KOPT-K1 (cell line): Measurements from ENCODE around the gene SPATA25.
"Not testable (repeated sequence)": the region's sequence is repeated elsewhere in the genome, so short reads cannot be mapped to it uniquely, and the experiment has no call there.

Experiments
- H3K27ac ChIP-seq: fragments of 200-600 bp; sonication (generic); 2 replicates; pipeline ENCODE4 v1.5.1; 2016; ENCODE audit warnings: antibody characterized with exemption, mild to moderate bottlenecking, low read depth, low read length; ENCODE audit not compliant: poor library complexity, severe bottlenecking
- H3K36me3 ChIP-seq: fragments of 200-600 bp; sonication (generic); 2 replicates; pipeline ENCODE4 v1.5.1; 2017; ENCODE audit warnings: antibody characterized with exemption, mild to moderate bottlenecking, low read length, moderate library complexity; ENCODE audit not compliant: insufficient read depth
- H3K9me3 ChIP-seq: fragments of 200-600 bp; sonication (generic); 2 replicates; pipeline ENCODE4 v1.5.1; 2017; ENCODE audit warnings: antibody characterized with exemption, low read length, mild to moderate bottlenecking; ENCODE audit not compliant: insufficient read depth, poor library complexity, severe bottlenecking

The SPATA25 gene

GRCh38 chr20:45907219-45907948 is 20.0 kb upstream of the SPATA25 start:
- Histone ChIP-seq H3K9me3 (no peaks in the 10 kb centered on the region), H3K36me3 (no peaks in the 10 kb centered on the region), H3K27ac (no peak overlapping the region)

GRCh38 chr20:45905505-45906079 is 18.2 kb upstream of the SPATA25 start:
- H3K27ac ChIP-seq, result no peak overlapping the region
- H3K9me3 ChIP-seq, result no peaks in the 10 kb centered on the region
- H3K36me3 ChIP-seq, result no peaks in the 10 kb centered on the region

GRCh38 chr20:45904583-45905504 is 17.4 kb upstream of the SPATA25 start:
- no peaks in the 10 kb centered on the region for H3K9me3 ChIP-seq
- H3K36me3 ChIP-seq, result no peaks in the 10 kb centered on the region
- H3K27ac ChIP-seq, result peak overlapping the region; percentile 33

GRCh38 chr20:45902199-45902701 is 14.8 kb upstream of the SPATA25 start:
- no peak overlapping the region for H3K27ac ChIP-seq
- peaks cover 17% of the 10 kb centered on the region for H3K36me3 ChIP-seq
- H3K9me3 ChIP-seq, result no peaks in the 10 kb centered on the region

- H3K9me3 ChIP-seq, H3K27ac ChIP-seq: not testable (repeated sequence)
- peaks cover 26% of the 10 kb centered on the region for H3K36me3 ChIP-seq
These were observed 13.9 kb upstream of the SPATA25 start for GRCh38 chr20:45901332-45901731.

- no peak overlapping the region for H3K27ac ChIP-seq
- peaks cover 40% of the 10 kb centered on the region for H3K36me3 ChIP-seq
- H3K9me3 ChIP-seq, result no peaks in the 10 kb centered on the region
These were observed 11.8 kb upstream of the SPATA25 start for GRCh38 chr20:45899046-45899835.

GRCh38 chr20:45898285-45898684 is 10.9 kb upstream of the SPATA25 start:
- Histone ChIP-seq H3K36me3 (peaks cover 48% of the 10 kb centered on the region), H3K27ac (no peak overlapping the region), H3K9me3 (no peaks in the 10 kb centered on the region)

GRCh38 chr20:45897692-45898091 is 10.3 kb upstream of the SPATA25 start:
- peaks cover 54% of the 10 kb centered on the region for H3K36me3 ChIP-seq

GRCh38 chr20:45897289-45897688 is 9.9 kb upstream of the SPATA25 start:
- no peaks in the 10 kb centered on the region for H3K9me3 ChIP-seq
- no peak overlapping the region for H3K27ac ChIP-seq
- H3K36me3 ChIP-seq, result peaks cover 56% of the 10 kb centered on the region

More at GRCh38 chr20:45897692-45898091, 10.3 kb upstream of the SPATA25 start:
- no peak overlapping the region for H3K27ac ChIP-seq
- no peaks in the 10 kb centered on the region for H3K9me3 ChIP-seq

GRCh38 chr20:45896641-45897161 is 9.3 kb upstream of the SPATA25 start:
- Histone ChIP-seq H3K27ac (no peak overlapping the region), H3K9me3 (no peaks in the 10 kb centered on the region), H3K36me3 (peaks cover 56% of the 10 kb centered on the region)

GRCh38 chr20:45894797-45895196 is 7.4 kb upstream of the SPATA25 start:
- Histone ChIP-seq H3K27ac (no peak overlapping the region), H3K36me3 (peaks cover 56% of the 10 kb centered on the region), H3K9me3 (no peaks in the 10 kb centered on the region)

- peaks cover 55% of the 10 kb centered on the region for H3K36me3 ChIP-seq
- no peaks in the 10 kb centered on the region for H3K9me3 ChIP-seq
- no peak overlapping the region for H3K27ac ChIP-seq
These were observed 6.4 kb upstream of the SPATA25 start for GRCh38 chr20:45893831-45894230.

GRCh38 chr20:45892828-45893500 is 5.5 kb upstream of the SPATA25 start:
- Histone ChIP-seq H3K27ac (no peak overlapping the region), H3K9me3 (no peaks in the 10 kb centered on the region), H3K36me3 (peaks cover 46% of the 10 kb centered on the region)
